Upper lobe of left lung (tissue), 6 donors: Measurements from ENCODE around the gene MTHFD1L. TPM values are rescaled to one million over a fixed set of nuclear protein-coding genes. Genes with fewer than 3 reads are reported as not detected.

Experiments
- small RNA-seq, 4 donors: library from RNA; depleted of rRNA; stranded (forward); fragments of <200 nt; gene quantifications; one replicate each; pipeline ENCODE3, GENCODE V24; 2016
- total RNA-seq, 6 donors: library from RNA; depleted of rRNA in 4 of 6; stranded (reverse); fragments of >200 nt in 4 of 6; gene quantifications; one replicate each; pipeline versions ENCODE4 v1.1.0 to v1.2.1, GENCODE V29; 2016 to 2021
- donor health status: DM: no; HTN: no; CAD: no; lungs with moderate emphysema.
- donor health status: DM: no; HTN: yes; CAD: no; lungs with severe emphysema.

Gene MTHFD1L
- total RNA-seq, 6 donors from 2014 or later = 11.8 to 32.3 (median 19.4) TPM

Small RNA genes within 50 kb of the gene (small RNA-seq; reads per million reads assigned to genes)
- 0 reads per million in 4 donors for gene RNU6-302P
